PC-9 (cell line): Measurements from ENCODE around the gene PHF21B. TPM values are rescaled to one million over a fixed set of nuclear protein-coding genes. Genes with fewer than 3 reads are reported as not detected.

Source experiments
- BruUV-seq: library from RNA; stranded (reverse); fragments of 400-500 nt; replicated peaks from 2 replicates; lab custom pipeline; 2021; lab: Mats Ljungman, UMichigan
- CTCF ChIA-PET: fragments of 300-600 bp; sonication (Branson Sonifier 250); formaldehyde crosslinking; loops from one replicate; lab custom pipeline; 2022; ENCODE audit warnings: antibody characterized with exemption; lab: Charles Lee
- POLR2A ChIA-PET: fragments of 300-600 bp; sonication (Branson Sonifier 250); formaldehyde crosslinking; loops from one replicate; lab custom pipeline; 2022; ENCODE audit warnings: antibody characterized with exemption; ENCODE audit not compliant: unreplicated experiment; lab: Charles Lee
- DNase-seq, 2 experiments: peaks; one replicate each; pipeline versions ENCODE4 v3.0.0 to v3.0.0-alpha.2; 2015 to 2022; ENCODE audit warnings: mixed read lengths in 1 of 2
- H2AFZ ChIP-seq: fragments of 200-600 bp; sonication (generic); 2 replicates; pipeline ENCODE4 v1.8.1; 2017; ENCODE audit warnings: antibody characterized with exemption
- H3F3A ChIP-seq: fragments of 200-600 bp; sonication (generic); 2 replicates; pipeline ENCODE4 v1.8.1; 2017; ENCODE audit warnings: antibody characterized with exemption, mild to moderate bottlenecking, low read depth; ENCODE audit not compliant: insufficient read depth
- H3K27ac ChIP-seq: fragments of 200-600 bp; sonication (generic); 2 replicates; pipeline ENCODE4 v1.6.1; 2016; ENCODE audit warnings: mixed run types
- H3K27me3 ChIP-seq: fragments of 200-600 bp; sonication (generic); 2 replicates; pipeline ENCODE4 v1.6.1; 2016; ENCODE audit warnings: low read depth, mixed run types; ENCODE audit not compliant: insufficient read depth
- H3K36me3 ChIP-seq: fragments of 200-600 bp; sonication (generic); 2 replicates; pipeline ENCODE4 v1.6.1; 2016; ENCODE audit warnings: low read depth, mixed run types
- H3K4me1 ChIP-seq: fragments of 200-600 bp; sonication (generic); replicated peaks from 2 replicates; pipeline ENCODE4 v1.6.1; 2016; ENCODE audit warnings: mixed run types; ENCODE audit not compliant: insufficient read depth
- H3K4me2 ChIP-seq: fragments of 200-600 bp; sonication (generic); 2 replicates; pipeline ENCODE4 v1.6.1; 2017; ENCODE audit warnings: mixed run types
- H3K4me3 ChIP-seq: fragments of 200-600 bp; sonication (generic); 2 replicates; pipeline ENCODE4 v1.6.1; 2016; ENCODE audit warnings: mixed run types
- H3K79me2 ChIP-seq: fragments of 200-600 bp; sonication (generic); 2 replicates; pipeline ENCODE4 v1.6.1; 2017; ENCODE audit warnings: low read depth, mixed run types
- H3K9me2 ChIP-seq: fragments of 200-600 bp; sonication (generic); 2 replicates; pipeline ENCODE4 v1.8.1; 2017; ENCODE audit warnings: mild to moderate bottlenecking; ENCODE audit not compliant: insufficient read depth
- H3K9me3 ChIP-seq: fragments of 200-600 bp; sonication (generic); 2 replicates; pipeline ENCODE4 v1.8.1; 2016; ENCODE audit warnings: low read depth; ENCODE audit not compliant: insufficient read depth
- H4K20me1 ChIP-seq: fragments of 200-600 bp; sonication (generic); 2 replicates; pipeline ENCODE4 v1.8.1; 2017; ENCODE audit not compliant: insufficient read depth
- CTCF ChIP-seq: fragments of 200-600 bp; sonication (generic); conservative IDR thresholded peaks from 2 replicates; pipeline ENCODE4 v1.6.1; 2017; ENCODE audit warnings: mixed run types, antibody characterized with exemption, mild to moderate bottlenecking, moderate library complexity
- EZH2 ChIP-seq: fragments of 200-600 bp; sonication (generic); IDR thresholded peaks from 2 replicates; pipeline ENCODE4 v1.8.0; 2017; ENCODE audit warnings: antibody characterized with exemption, low read depth
- intact Hi-C: fragments of 100-400 bp; cut with micrococcal nuclease; formaldehyde crosslinking; loops from one replicate; pipeline ENCODE4 v1.10.0; 2022; ENCODE audit not compliant: unreplicated experiment
- total RNA-seq: library from RNA; stranded (reverse); gene quantifications from 2 replicates; pipeline ENCODE4 v1.2.3, GENCODE V29; 2021

Gene PHF21B
- total RNA-seq, 1 experiment from 2014 or later: not detected

- no TSS peak for BruUV-seq
- intact Hi-C loops: no loop called here
- Histone ChIP-seq H3K27ac (no peak overlapping the region), H3K9me3 (no peaks in the 10 kb centered on the region; the same call in 1 of the 2 replicates), H3K4me2 (no peak overlapping the region), H3K79me2 (no peaks in the 10 kb centered on the region), H3K4me3 (no peak overlapping the region), H3K36me3 (no peaks in the 10 kb centered on the region), H3K9me2 (no peaks in the 10 kb centered on the region), H3K27me3 (peaks cover 96% of the 10 kb centered on the region), H3F3A (no peaks in the 10 kb centered on the region), H3K4me1 (no peaks in the 10 kb centered on the region), H4K20me1 (0 out of 2 replicates have a peak, but pooled peaks cover 8% of the 10 kb centered on the region), H2AFZ (no peak overlapping the region)
- CTCF ChIA-PET: no interaction called here
- POLR2A ChIA-PET: no interaction called here
- no peak for DNase-seq
- TF ChIP-seq EZH2 (no peak), CTCF (no peak)
Measured at GRCh38 chr22:45026511-45026910, 16.7 kb upstream of the PHF21B start.

GRCh38 chr22:45023431-45023830 is 13.6 kb upstream of the PHF21B start:
- Histone ChIP-seq H4K20me1 (0 out of 2 replicates have a peak, but pooled peaks cover 8% of the 10 kb centered on the region), H3K9me3 (no peaks in the 10 kb centered on the region), H3K36me3 (no peaks in the 10 kb centered on the region), H3K27me3 (peaks cover 95% of the 10 kb centered on the region), H3K4me3 (no peak overlapping the region), H3K9me2 (no peaks in the 10 kb centered on the region), H3K4me2 (no peak overlapping the region), H3K79me2 (no peaks in the 10 kb centered on the region), H2AFZ (no peak overlapping the region), H3K4me1 (no peaks in the 10 kb centered on the region), H3K27ac (no peak overlapping the region), H3F3A (no peaks in the 10 kb centered on the region)
- BruUV-seq: no TSS peak
- ChIA-PET POLR2A (no interaction called here), CTCF (no interaction called here)
- DNase-seq: no peak
- intact Hi-C loops: no loop called here
- TF ChIP-seq CTCF (no peak), EZH2 (no peak)

- CTCF ChIA-PET: no interaction called here
- POLR2A ChIA-PET: no interaction called here
Measured at GRCh38 chr22:45019861-45020655, 10.3 kb upstream of the PHF21B start.

More at GRCh38 chr22:45019861-45020655, 10.3 kb upstream of the PHF21B start:
- Histone ChIP-seq H3K9me3 (no peaks in the 10 kb centered on the region), H4K20me1 (0 out of 2 replicates have a peak, but pooled peaks cover 8% of the 10 kb centered on the region), H3F3A (no peaks in the 10 kb centered on the region), H3K9me2 (no peaks in the 10 kb centered on the region), H3K27ac (no peak overlapping the region), H3K4me1 (no peaks in the 10 kb centered on the region), H3K4me2 (no peak overlapping the region), H3K79me2 (no peaks in the 10 kb centered on the region), H3K4me3 (no peak overlapping the region), H2AFZ (no peak overlapping the region), H3K27me3 (peaks cover 95% of the 10 kb centered on the region), H3K36me3 (no peaks in the 10 kb centered on the region)
- TF ChIP-seq CTCF: no peak
- TF ChIP-seq EZH2: no peak
- no TSS peak for BruUV-seq
- no peak for DNase-seq
- intact Hi-C loops: no loop called here
